Gastrocnemius medialis (tissue), 4 donors: ENCODE data around the gene GABRG3.

Source experiments
- POLR2A ChIP-seq, 2 donors: fragments of 450-650 bp; IDR thresholded peaks; one replicate each; pipeline ENCODE4 v1.6.1; 2017; ENCODE audit warnings: antibody characterized with exemption in 2 of 2, mild to moderate bottlenecking in 2 of 2, moderate library complexity in 2 of 2
- TF ChIP-seq, protein P1 (sequence below), 5 experiments: fragments of 450-650 bp in 3 of 5; fragments of 200-600 bp in 2 of 5; sonication (generic) in 2 of 5; IDR thresholded peaks in 4 of 5; conservative IDR thresholded peaks in 1 of 5; 1 replicate in 4 of 5; 2 replicates in 1 of 5; pipeline ENCODE4 v1.5.1; 2016 to 2019; ENCODE audit warnings: antibody characterized with exemption in 5 of 5, mild to moderate bottlenecking in 3 of 5, moderate library complexity in 3 of 5

DNA sequence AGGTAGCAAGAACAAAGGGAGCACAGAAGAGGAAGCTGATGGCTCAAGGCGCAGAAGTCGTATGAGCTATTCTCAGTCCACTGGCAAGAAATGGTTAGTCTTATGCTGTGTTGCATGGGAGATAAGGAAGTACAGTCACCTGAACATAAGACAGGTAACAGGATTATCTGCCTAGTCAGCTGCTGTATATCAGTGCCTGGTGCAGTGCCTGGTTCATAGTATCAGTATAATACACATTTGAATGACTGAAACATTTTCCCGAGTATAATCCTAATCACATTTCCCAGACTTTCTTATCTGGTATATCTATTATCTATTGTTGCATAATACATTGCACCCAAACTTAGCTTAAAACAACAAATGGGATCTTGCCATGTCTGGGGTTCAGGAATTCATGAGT, 302.5 kb downstream of the GABRG3 start:
- TF ChIP-seq, protein P1, sequence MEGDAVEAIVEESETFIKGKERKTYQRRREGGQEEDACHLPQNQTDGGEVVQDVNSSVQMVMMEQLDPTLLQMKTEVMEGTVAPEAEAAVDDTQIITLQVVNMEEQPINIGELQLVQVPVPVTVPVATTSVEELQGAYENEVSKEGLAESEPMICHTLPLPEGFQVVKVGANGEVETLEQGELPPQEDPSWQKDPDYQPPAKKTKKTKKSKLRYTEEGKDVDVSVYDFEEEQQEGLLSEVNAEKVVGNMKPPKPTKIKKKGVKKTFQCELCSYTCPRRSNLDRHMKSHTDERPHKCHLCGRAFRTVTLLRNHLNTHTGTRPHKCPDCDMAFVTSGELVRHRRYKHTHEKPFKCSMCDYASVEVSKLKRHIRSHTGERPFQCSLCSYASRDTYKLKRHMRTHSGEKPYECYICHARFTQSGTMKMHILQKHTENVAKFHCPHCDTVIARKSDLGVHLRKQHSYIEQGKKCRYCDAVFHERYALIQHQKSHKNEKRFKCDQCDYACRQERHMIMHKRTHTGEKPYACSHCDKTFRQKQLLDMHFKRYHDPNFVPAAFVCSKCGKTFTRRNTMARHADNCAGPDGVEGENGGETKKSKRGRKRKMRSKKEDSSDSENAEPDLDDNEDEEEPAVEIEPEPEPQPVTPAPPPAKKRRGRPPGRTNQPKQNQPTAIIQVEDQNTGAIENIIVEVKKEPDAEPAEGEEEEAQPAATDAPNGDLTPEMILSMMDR (IDR thresholded peaks at IDR 0.05 in 4 of 5, conservative IDR thresholded peaks at IDR 0.05 in 1 of 5) = no peak
- no peak for TF ChIP-seq POLR2A (IDR thresholded peaks at IDR 0.05)
